GM12865 (cell line): Measurements from ENCODE around the gene NLRC3.

ENCODE experiments used
- DNase-seq: peaks from one replicate; pipeline ENCODE4 v3.0.0; 2010; ENCODE audit warnings: low read depth
- H3K4me3 ChIP-seq: 2 replicates; pipeline ENCODE4 v1.5.1; 2011; ENCODE audit warnings: mild to moderate bottlenecking, low read depth, low read length, control low read depth
- TF ChIP-seq, protein P1 (sequence below): IDR thresholded peaks from 2 replicates; pipeline ENCODE4 v1.5.1; 2011; ENCODE audit warnings: low read length, control low read depth, low read depth, inconsistent platforms; ENCODE audit not compliant: insufficient read depth; ENCODE audit errors: missing control alignments

NLRC3 gene

DNA sequence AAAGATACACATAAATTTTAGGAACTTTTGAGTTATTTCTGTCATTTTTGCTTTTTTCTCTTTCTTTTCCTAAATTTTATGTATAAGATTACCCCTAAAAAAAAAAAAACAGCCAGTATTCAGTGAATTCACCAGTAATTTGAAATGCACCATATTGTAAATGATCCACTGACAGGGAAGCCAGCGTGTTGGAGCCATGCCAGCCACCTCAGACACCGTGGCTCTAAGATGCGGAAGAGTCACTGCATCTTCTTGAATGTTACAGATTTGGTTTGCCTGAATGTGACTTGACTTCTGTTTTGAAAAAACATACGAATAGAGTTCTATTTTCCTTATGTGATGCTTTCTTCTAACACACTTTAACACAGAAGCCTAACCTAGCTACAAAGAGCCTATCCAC lies 39.0 kb downstream of the NLRC3 start:
- no peak for DNase-seq
- TF ChIP-seq, protein P1, sequence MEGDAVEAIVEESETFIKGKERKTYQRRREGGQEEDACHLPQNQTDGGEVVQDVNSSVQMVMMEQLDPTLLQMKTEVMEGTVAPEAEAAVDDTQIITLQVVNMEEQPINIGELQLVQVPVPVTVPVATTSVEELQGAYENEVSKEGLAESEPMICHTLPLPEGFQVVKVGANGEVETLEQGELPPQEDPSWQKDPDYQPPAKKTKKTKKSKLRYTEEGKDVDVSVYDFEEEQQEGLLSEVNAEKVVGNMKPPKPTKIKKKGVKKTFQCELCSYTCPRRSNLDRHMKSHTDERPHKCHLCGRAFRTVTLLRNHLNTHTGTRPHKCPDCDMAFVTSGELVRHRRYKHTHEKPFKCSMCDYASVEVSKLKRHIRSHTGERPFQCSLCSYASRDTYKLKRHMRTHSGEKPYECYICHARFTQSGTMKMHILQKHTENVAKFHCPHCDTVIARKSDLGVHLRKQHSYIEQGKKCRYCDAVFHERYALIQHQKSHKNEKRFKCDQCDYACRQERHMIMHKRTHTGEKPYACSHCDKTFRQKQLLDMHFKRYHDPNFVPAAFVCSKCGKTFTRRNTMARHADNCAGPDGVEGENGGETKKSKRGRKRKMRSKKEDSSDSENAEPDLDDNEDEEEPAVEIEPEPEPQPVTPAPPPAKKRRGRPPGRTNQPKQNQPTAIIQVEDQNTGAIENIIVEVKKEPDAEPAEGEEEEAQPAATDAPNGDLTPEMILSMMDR: no peak
- no peak overlapping the region for H3K4me3 ChIP-seq

DNA sequence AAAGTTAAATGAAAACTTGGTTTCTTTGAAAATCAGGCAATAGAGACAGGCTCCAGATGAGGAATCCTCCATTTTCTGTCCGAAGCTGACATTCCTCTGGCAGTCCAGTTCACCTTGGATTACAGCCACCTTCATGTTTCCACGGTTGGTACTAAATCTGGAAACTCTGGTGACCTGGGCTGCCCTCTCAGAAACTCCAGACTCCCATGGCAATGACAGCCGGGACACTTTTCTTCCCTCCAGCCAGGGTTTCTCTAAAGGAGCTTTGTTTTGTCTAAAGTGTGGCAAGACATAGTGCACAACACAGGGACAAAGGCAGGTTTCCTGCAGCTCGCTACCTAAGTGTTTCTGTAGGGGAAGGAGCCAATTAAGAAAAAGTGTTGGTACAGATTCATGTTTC lies 40.4 kb downstream of the NLRC3 start:
- DNase-seq: no peak
- H3K4me3 ChIP-seq: no peak overlapping the region
- TF ChIP-seq, protein P1: no peak

DNA sequence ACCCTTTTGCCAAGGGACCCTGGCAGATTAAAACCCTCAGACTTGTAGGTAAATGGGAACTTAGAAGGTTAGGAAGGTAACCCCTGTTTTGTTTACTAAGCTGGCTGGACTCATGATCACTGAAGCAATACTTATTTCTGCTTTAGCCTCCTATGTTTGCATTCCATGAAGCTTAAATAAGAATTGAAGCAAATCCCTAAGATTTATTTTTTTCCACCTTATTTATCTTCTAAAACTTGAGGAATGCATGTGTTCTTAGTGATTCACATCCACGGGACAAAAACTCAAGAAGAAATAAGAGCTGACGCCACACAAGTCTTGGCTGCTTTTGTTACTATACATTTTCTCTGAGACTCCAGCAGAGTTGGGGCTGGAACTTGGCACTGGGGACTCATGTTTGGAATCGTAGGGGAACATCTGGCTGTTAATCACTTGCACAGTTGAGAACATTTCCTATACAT lies 40.9 kb downstream of the NLRC3 start:
- DNase-seq: no peak
- TF ChIP-seq, protein P1: no peak
- no peak overlapping the region for H3K4me3 ChIP-seq

DNA sequence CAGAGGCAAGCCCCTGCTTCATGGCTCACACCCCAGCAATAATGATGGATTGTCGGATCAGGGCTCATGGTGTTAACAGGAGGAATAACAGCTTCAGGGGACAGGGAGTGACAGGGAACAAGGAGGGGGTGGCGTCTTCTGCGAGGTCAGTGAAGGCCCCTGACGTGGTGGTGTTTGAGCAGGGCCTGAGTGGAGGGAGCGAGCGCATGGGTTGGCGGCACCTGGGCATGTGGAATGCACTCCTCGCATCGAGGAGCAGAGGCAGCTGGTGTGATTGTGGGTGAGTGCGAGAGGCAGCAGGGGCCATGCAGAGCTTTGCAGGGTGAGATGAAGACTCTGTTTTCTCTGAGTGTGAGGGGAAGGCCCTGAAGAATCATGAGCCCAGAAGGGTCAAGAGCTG lies 43.1 kb downstream of the NLRC3 start:
- no peak overlapping the region for H3K4me3 ChIP-seq
- TF ChIP-seq, protein P1: no peak
- no peak for DNase-seq

DNA sequence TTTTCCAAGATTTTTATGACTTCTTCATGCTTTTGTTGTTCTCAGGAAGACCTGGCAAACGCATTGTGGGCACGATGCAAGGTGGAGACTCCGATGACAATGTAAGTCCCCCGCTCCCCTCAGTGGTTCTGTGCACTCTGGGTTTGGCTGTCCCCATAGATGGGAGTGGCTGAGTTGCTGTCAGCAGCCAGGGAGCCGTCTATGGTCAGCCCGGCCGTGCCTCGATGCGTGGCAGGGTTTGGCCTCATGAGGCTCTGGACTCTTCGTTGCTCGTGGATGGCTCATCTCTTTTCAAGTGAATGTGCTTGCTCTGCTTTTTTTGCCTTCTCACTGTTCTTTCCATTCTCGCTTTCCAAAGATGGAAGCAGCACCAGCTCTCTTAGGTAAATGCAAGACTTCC lies 44.5 kb downstream of the NLRC3 start:
- no peak overlapping the region for H3K4me3 ChIP-seq
- TF ChIP-seq, protein P1: no peak
- no peak for DNase-seq

DNA sequence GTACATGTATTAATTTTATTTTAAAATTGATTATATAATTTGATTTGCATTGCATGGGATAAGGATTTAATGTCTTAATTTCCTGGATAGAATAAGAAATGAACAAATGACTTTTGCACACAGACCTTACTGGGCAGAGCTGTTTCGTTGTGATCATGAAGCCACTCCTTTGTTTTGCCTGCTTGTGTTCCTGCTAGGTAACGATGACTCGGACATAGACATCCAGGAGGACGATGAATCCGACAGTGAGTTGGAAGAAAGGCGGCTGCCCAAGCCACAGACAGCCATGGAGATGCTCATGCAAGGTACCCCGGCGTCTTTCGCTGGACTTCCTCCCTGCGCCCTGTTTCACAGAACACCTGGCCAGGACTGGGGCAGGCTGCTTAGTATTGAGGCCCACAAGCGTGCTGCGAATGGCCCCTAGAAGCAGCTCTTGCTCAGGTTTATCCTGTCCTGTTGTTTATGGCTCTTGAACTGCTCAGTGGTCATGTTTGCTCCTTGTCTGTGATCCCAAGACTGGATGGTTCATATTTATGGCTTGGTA lies 46.8 kb downstream of the NLRC3 start:
- DNase-seq: no peak

More for the DNA sequence above, 46.8 kb downstream of the NLRC3 start:
- TF ChIP-seq, protein P1: no peak
- no peak overlapping the region for H3K4me3 ChIP-seq
